Thyroid gland (tissue), 4 donors: Measurements from ENCODE around the gene LETM1. TPM values are rescaled to one million over a fixed set of nuclear protein-coding genes. Genes with fewer than 3 reads are reported as not detected.

ENCODE experiments used
- DNase-seq, 2 donors: peaks; one replicate each; pipeline ENCODE4 v3.0.0-alpha.2; 2019
- H3K27ac ChIP-seq, 3 donors: fragments of 200-600 bp; sonication (generic); 1 replicate in 2 of 3; 2 replicates in 1 of 3; pipeline ENCODE4 v1.5.1; 2016 to 2019; ENCODE audit warnings: mild to moderate bottlenecking in 1 of 3, moderate library complexity in 1 of 3
- H3K27me3 ChIP-seq: fragments of 200-600 bp; sonication (generic); one replicate; pipeline ENCODE4 v1.5.1; 2019
- H3K36me3 ChIP-seq, 2 donors: fragments of 200-600 bp; sonication (generic); one replicate each; pipeline ENCODE4 v1.5.1; 2016 to 2019
- H3K4me1 ChIP-seq, 2 donors: fragments of 200-600 bp; sonication (generic); one replicate each; pipeline ENCODE4 v1.5.1; 2017 to 2019
- H3K4me3 ChIP-seq, 3 donors: fragments of 200-600 bp; sonication (generic); replicated peaks in 1 of 3; 1 replicate in 2 of 3; 2 replicates in 1 of 3; pipeline ENCODE4 v1.5.1; 2016; ENCODE audit warnings: mild to moderate bottlenecking in 1 of 3
- H3K9me3 ChIP-seq: fragments of 200-600 bp; sonication (generic); one replicate; pipeline ENCODE4 v1.5.1; 2017
- POLR2A ChIP-seq, 2 donors: fragments of 450-650 bp; IDR thresholded peaks; one replicate each; pipeline ENCODE4 v1.6.1; 2017; ENCODE audit warnings: antibody characterized with exemption in 2 of 2, mild to moderate bottlenecking in 2 of 2, moderate library complexity in 1 of 2
- WGBS, 2 donors: methylation state at CpG; one replicate each; pipeline ENCODE4 v1.1.5; 2017; 5-methylcytosine and 5-hydroxymethylcytosine counted together
- intact Hi-C: fragments of 100-400 bp; cut with DNase I; formaldehyde crosslinking; loops from one replicate; pipeline ENCODE4 v1.15.1; 2023
- total RNA-seq, 4 donors: library from RNA; depleted of rRNA; stranded (reverse); fragments of >200 nt; gene quantifications; one replicate each; pipeline ENCODE4 v1.2.3, GENCODE V29; 2016
- TF ChIP-seq, protein P1 (sequence below), 6 experiments: fragments of 200-600 bp in 3 of 6; fragments of 450-650 bp in 3 of 6; sonication (generic) in 3 of 6; IDR thresholded peaks; one replicate each; pipeline ENCODE4 v1.5.1; 2016 to 2019; ENCODE audit warnings: antibody characterized with exemption in 6 of 6, mild to moderate bottlenecking in 2 of 6, inconsistent platforms in 1 of 6, moderate library complexity in 1 of 6

LETM1 gene
- total RNA-seq, 4 donors from 2014 or later: 30.1 to 58.4 (median 49.0) TPM

DNA sequence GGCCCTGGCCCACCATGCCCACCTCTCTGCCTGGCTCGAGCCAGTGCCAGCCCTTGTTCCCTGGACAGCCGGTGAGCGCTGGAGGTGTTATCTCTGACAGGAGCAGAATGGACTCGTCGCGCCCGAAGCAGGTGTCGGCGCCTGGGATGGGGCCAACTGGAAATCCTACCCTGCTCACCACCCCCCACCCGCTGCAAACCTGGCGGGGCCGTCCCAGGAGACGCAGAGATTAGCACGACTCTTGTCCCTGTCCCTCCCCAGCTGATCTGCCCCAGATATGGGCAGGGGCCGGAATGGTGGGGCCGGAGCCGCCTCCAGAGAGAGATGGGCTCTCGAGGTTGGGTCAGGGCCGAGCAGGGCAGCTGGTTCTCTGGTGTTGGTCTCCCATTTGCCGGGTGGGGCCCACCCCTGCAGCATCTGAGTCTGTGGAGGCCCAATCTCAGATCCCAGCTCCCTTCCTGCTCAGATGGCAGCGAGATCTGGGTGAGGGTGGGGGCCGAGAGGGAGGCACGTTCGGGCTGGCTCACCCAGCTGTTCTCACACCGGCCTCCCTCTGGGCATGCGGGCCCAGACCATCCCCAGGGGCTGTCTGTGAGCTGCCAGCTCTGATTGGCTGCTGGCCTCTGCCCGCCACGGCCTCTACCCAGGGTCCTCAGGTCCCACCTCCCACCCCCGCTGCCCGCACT lies 83.0 kb downstream of the LETM1 start:
- intact Hi-C loops: no loop called here
- no peak overlapping the region for H3K4me3 ChIP-seq
- H3K4me1 ChIP-seq: peaks cover 2 to 5% of the 10 kb centered on the region in 2 donors
- no peak overlapping the region for H3K27ac ChIP-seq
- no peaks in the 10 kb centered on the region for H3K36me3 ChIP-seq
- TF ChIP-seq, protein P1, sequence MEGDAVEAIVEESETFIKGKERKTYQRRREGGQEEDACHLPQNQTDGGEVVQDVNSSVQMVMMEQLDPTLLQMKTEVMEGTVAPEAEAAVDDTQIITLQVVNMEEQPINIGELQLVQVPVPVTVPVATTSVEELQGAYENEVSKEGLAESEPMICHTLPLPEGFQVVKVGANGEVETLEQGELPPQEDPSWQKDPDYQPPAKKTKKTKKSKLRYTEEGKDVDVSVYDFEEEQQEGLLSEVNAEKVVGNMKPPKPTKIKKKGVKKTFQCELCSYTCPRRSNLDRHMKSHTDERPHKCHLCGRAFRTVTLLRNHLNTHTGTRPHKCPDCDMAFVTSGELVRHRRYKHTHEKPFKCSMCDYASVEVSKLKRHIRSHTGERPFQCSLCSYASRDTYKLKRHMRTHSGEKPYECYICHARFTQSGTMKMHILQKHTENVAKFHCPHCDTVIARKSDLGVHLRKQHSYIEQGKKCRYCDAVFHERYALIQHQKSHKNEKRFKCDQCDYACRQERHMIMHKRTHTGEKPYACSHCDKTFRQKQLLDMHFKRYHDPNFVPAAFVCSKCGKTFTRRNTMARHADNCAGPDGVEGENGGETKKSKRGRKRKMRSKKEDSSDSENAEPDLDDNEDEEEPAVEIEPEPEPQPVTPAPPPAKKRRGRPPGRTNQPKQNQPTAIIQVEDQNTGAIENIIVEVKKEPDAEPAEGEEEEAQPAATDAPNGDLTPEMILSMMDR (IDR thresholded peaks at IDR 0.05): no peak
- no peak for TF ChIP-seq POLR2A (IDR thresholded peaks at IDR 0.05)
- 93 to 94% methylated on average over 10 to 13 of the region's 30 CpGs for WGBS, 2 donors
- no peak for DNase-seq
- H3K9me3 ChIP-seq: no peaks in the 10 kb centered on the region
- H3K27me3 ChIP-seq: no peaks in the 10 kb centered on the region

DNA sequence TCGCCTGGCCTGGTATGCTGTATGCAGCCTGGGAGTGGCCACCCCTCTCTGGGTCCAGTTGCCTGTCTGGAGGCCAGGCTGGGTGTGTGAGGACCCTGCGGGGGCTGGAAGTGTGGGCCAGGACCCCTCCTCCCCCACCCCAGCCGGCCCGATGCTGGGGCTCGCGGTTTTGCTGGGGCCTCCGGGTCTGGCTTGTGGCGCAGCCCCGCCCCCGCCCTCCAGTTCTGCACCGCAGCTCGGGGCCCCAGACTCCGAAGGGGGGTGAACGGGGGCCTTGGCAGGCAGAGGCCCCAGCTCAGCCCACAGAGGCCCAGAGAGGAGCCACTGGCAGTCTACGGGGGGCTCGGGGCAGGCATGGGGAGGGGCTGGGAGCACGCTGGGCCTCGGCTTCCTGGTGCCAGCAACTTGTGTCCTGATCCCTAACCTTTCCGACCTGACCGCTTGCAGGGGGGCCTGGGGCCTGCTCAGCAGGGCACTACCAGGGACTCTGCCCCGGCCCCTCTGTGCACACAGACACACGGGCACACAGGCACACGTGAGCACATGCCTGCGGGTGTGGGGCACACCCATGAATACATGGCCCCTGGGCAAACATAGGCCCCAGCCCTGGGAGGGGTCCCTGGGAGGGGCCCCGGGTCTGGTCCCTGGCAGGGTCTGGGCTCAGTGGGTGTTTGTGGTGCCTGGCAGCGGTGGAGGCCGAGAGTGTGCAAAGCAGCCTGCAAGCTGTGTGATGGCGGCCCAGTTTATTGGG lies 84.2 kb downstream of the LETM1 start:
- Histone ChIP-seq H3K4me1 (peaks cover 4% of the 10 kb centered on the region in 2 donors), H3K4me3 (no peak overlapping the region), H3K27ac (no peak overlapping the region), H3K36me3 (no peaks in the 10 kb centered on the region), H3K9me3 (no peaks in the 10 kb centered on the region), H3K27me3 (no peaks in the 10 kb centered on the region)
- no peak for DNase-seq
- TF ChIP-seq, protein P1 (IDR thresholded peaks at IDR 0.05): no peak
- TF ChIP-seq POLR2A (IDR thresholded peaks at IDR 0.05): no peak
- intact Hi-C loops: no loop called here
- WGBS, 2 donors: 66% methylated on average over 11 of the region's 28 CpGs; no CpG with 5 or more reads in 1 of the 2 donors

DNA sequence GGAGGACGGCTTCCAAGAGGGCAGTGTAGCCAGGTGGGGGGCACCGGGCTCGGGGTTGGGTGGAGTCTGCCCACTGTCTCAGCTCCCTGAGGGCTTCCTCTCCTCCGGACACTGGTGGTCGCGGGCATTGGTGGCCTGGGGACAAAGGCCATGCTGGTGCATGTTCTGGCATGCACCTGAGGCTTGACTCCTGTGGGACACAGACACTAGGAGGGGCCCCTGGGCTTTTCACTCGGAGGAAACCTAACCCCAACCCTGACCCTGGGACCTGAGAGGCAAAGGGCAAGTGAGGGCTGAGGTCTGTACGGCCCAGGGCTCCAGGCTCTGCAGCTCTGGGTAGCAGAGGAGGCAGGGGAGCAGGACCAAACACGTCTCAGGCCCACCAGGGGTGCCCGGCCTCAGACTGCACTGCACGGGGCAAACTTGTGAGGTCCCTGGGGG lies 85.1 kb downstream of the LETM1 start:
- no peaks in the 10 kb centered on the region for H3K27me3 ChIP-seq
- WGBS, 2 donors: 80 to 85% methylated on average over 2 to 6 of the region's 11 CpGs
- H3K36me3 ChIP-seq: no peaks in the 10 kb centered on the region
- no peak for DNase-seq
- no peak overlapping the region for H3K27ac ChIP-seq
- H3K4me3 ChIP-seq: no peak overlapping the region
- TF ChIP-seq POLR2A (IDR thresholded peaks at IDR 0.05): no peak
- TF ChIP-seq, protein P1 (IDR thresholded peaks at IDR 0.05): no peak
- peaks cover 5 to 10% of the 10 kb centered on the region in 2 donors for H3K4me1 ChIP-seq
- intact Hi-C loops: no loop called here
- no peaks in the 10 kb centered on the region for H3K9me3 ChIP-seq

DNA sequence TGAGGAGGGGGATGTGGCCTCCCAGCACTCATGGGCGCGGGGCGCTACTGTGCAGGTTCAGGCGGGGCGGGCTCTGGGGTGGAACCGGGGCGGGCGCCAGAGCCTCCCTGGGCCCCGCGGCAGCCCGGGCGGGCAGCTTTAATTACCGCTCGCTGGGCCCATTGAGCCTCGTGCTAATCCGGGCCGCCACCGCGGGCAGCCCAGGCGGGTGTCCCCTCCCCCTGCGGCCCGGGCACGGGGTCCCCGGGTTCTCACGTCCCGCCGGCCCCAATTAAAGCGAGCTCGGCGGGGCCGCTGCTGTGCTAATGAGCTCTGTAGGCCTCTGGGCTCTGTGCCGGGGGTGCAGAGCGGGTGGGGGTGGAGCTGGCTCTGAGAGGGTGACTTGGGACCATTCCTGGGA lies 85.7 kb downstream of the LETM1 start:
- no peak for TF ChIP-seq POLR2A (IDR thresholded peaks at IDR 0.05)
- TF ChIP-seq, protein P1 (IDR thresholded peaks at IDR 0.05): no peak
- WGBS, 2 donors: 47% methylated on average over 19 of the region's 33 CpGs; no CpG with 5 or more reads in 1 of the 2 donors
- H3K4me3 ChIP-seq: no peak overlapping the region

DNA sequence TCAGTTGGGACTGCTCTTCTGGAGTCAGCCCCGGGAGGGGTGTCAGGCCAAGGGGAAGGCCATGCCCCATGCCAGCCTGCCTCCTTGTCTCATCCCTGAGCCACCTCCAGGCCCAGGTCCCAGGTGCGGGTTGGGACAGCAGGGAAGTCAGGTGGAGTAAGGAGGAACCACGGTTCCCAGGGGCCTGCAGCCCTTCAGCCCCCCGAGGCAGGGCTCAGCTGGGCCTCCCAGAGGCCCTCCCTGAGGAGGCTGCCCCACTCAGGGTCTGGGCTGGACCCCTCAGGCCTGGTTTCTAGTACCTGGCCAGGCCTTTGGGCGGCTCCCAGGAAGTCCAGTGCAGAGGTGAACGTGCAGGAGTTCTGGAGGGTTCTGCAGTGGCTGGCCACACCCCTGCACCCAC lies 86.3 kb downstream of the LETM1 start:
- TF ChIP-seq, protein P1 (IDR thresholded peaks at IDR 0.05): no peak
- no peak for TF ChIP-seq POLR2A (IDR thresholded peaks at IDR 0.05)
- H3K9me3 ChIP-seq: no peaks in the 10 kb centered on the region
- H3K4me3 ChIP-seq: no peak overlapping the region
- H3K27me3 ChIP-seq: no peaks in the 10 kb centered on the region
- intact Hi-C loops: no loop called here
- peaks cover 5 to 10% of the 10 kb centered on the region in 2 donors for H3K4me1 ChIP-seq
- H3K36me3 ChIP-seq: no peaks in the 10 kb centered on the region
- 91% methylated on average over 4 of the region's 6 CpGs; no CpG with 5 or more reads in 1 of the 2 donors for WGBS, 2 donors
- DNase-seq: no peak
- no peak overlapping the region for H3K27ac ChIP-seq

More for the DNA sequence above, 85.7 kb downstream of the LETM1 start:
- Histone ChIP-seq H3K36me3 (no peaks in the 10 kb centered on the region), H3K9me3 (no peaks in the 10 kb centered on the region), H3K27me3 (no peaks in the 10 kb centered on the region), H3K27ac (no peak overlapping the region), H3K4me1 (peaks cover 5 to 10% of the 10 kb centered on the region in 2 donors)
- DNase-seq: no peak
- intact Hi-C loops: no loop called here
